Activated CD8-positive, alpha-beta T cell treated with anti-CD3 and anti-CD28 coated beads for 36 hours (primary cell): ENCODE results near the gene RAPGEF5. TPM values are rescaled to one million over a fixed set of nuclear protein-coding genes. Genes with fewer than 3 reads are reported as not detected.

ENCODE experiments used
- ATAC-seq: fragments of 200-7000 bp; cut with Tn5 transposase; one replicate; pipeline ENCODE4 v1.10.0; 2021; ENCODE audit warnings: mild to moderate bottlenecking, moderate library complexity
- CTCF ChIA-PET: fragments of 350-600 bp; sonication (Branson Sonifier 250); formaldehyde crosslinking; loops from one replicate; lab custom pipeline; 2021; ENCODE audit warnings: antibody characterized with exemption; lab: Charles Lee
- POLR2A ChIA-PET: fragments of 350-600 bp; sonication (Branson Sonifier 250); formaldehyde crosslinking; loops from one replicate; lab custom pipeline; 2021; ENCODE audit warnings: antibody characterized with exemption; lab: Charles Lee
- DNase-seq: peaks from one replicate; pipeline ENCODE4 v3.0.0-alpha.2; 2020
- H3K27ac Mint-ChIP-seq: one replicate; pipeline ENCODE4 v1.8.0; 2021; ENCODE audit warnings: mild to moderate bottlenecking, mixed read lengths
- H3K27me3 Mint-ChIP-seq: one replicate; pipeline ENCODE4 v1.8.0; 2021; ENCODE audit warnings: mixed read lengths
- H3K36me3 Mint-ChIP-seq: one replicate; pipeline ENCODE4 v1.8.0; 2021; ENCODE audit warnings: low read depth, mixed read lengths
- H3K4me1 Mint-ChIP-seq: one replicate; pipeline ENCODE4 v1.8.0; 2021; ENCODE audit warnings: low read depth, mixed read lengths
- H3K4me3 Mint-ChIP-seq: one replicate; pipeline ENCODE4 v1.8.0; 2021; ENCODE audit warnings: mild to moderate bottlenecking, moderate library complexity, mixed read lengths
- H3K9me3 Mint-ChIP-seq: one replicate; pipeline ENCODE4 v1.8.0; 2021; ENCODE audit warnings: mixed read lengths
- CTCF ChIP-seq: fragments of 200-600 bp; IDR thresholded peaks from one replicate; pipeline ENCODE4 v1.8.0; 2022; ENCODE audit warnings: antibody characterized with exemption, mild to moderate bottlenecking
- intact Hi-C: fragments of 100-400 bp; cut with micrococcal nuclease; formaldehyde crosslinking; loops from one replicate; pipeline ENCODE4 v1.10.0; 2022
- total RNA-seq, 2 experiments: library from RNA; stranded (reverse); gene quantifications; one replicate each; pipeline ENCODE4 v1.2.3, GENCODE V29; 2021

RAPGEF5 gene
- total RNA-seq, 2 experiments from 2014 or later, result 0.92 to 0.99 TPM

GRCh38 chr7:22204312-22204711, 152.6 kb downstream of the RAPGEF5 start:
- intact Hi-C loops, result no loop called here
- TF ChIP-seq CTCF, result no peak
- no peaks in the 10 kb centered on the region for H3K9me3 Mint-ChIP-seq
- POLR2A ChIA-PET, result no interaction called here
- H3K27me3 Mint-ChIP-seq, result no peaks in the 10 kb centered on the region
- H3K27ac Mint-ChIP-seq, result no peak overlapping the region
- no peaks in the 10 kb centered on the region for H3K36me3 Mint-ChIP-seq
- ATAC-seq (no peak), DNase-seq (no peak)
- CTCF ChIA-PET, result no interaction called here
- no peaks in the 10 kb centered on the region for H3K4me1 Mint-ChIP-seq
- H3K4me3 Mint-ChIP-seq, result no peak overlapping the region

- intact Hi-C loops, result no loop called here
These were observed 154.8 kb downstream of the RAPGEF5 start for GRCh38 chr7:22202141-22202540.

DNA sequence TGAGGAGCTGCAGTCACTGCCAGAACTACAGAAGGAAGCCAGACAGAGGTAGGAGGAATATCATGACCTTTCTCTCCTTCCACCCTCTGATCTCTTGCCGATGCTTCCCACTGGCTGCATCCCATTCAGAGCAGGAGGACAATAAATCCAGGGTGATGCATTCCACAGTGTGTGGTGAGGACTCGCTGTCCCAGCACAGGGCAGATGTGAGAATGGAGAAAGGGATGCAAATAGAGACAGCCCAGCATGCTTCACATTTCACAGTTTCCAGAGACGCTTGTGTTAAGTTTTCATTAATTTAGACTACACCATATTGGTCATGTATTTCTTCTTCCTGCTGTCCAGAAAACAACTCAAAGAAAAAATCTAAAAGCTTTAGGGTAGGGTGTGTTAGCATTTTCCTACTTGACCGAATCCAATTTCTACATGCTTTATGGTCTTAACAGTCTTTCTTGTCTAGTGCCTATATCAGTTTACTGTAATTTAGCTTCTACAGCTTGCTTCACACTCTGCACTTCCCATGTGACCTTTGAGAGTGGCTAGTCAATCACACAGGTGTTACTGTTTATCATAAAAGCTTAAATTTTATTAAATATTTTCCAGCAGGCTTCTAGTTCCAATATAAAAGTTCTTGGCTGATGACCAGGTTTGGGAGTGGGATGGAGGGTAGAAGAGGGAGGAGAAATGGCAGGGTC, 155.6 kb downstream of the RAPGEF5 start:
- H3K36me3 Mint-ChIP-seq, result no peaks in the 10 kb centered on the region
- TF ChIP-seq CTCF, result no peak
- no peak overlapping the region for H3K4me3 Mint-ChIP-seq
- ATAC-seq (no peak), DNase-seq (no peak)
- H3K4me1 Mint-ChIP-seq, result no peaks in the 10 kb centered on the region
- no peaks in the 10 kb centered on the region for H3K27me3 Mint-ChIP-seq
- intact Hi-C loops, result no loop called here
- H3K9me3 Mint-ChIP-seq, result no peaks in the 10 kb centered on the region
- no peak overlapping the region for H3K27ac Mint-ChIP-seq
- ChIA-PET CTCF (interaction anchor here (0.6 to 1.6 kb wide), 2 partner anchors 91 to 339 kb away, joined by 3 to 4 read pairs; no protein-coding TSS in a partner anchor), POLR2A (no interaction called here)

More at GRCh38 chr7:22202141-22202540, 154.8 kb downstream of the RAPGEF5 start:
- Mint-ChIP-seq H3K27me3 (no peaks in the 10 kb centered on the region), H3K36me3 (no peaks in the 10 kb centered on the region), H3K9me3 (no peaks in the 10 kb centered on the region), H3K27ac (no peak overlapping the region), H3K4me3 (no peak overlapping the region), H3K4me1 (no peaks in the 10 kb centered on the region)
- CTCF ChIA-PET, result interaction anchor here (1.6 kb wide), 1 partner anchor 92 kb away, joined by 3 read pairs; no protein-coding TSS in a partner anchor
- no peak for TF ChIP-seq CTCF
- DNase-seq (no peak), ATAC-seq (no peak)
- POLR2A ChIA-PET, result no interaction called here

GRCh38 chr7:22200777-22201176, 156.2 kb downstream of the RAPGEF5 start:
- ChIA-PET POLR2A (no interaction called here), CTCF (interaction anchor here (1.6 kb wide), 1 partner anchor 91 kb away, joined by 3 read pairs; no protein-coding TSS in a partner anchor)
- Mint-ChIP-seq H3K36me3 (no peaks in the 10 kb centered on the region), H3K4me1 (no peaks in the 10 kb centered on the region), H3K27ac (no peak overlapping the region), H3K4me3 (no peak overlapping the region), H3K27me3 (no peaks in the 10 kb centered on the region), H3K9me3 (no peaks in the 10 kb centered on the region)
- ATAC-seq, result no peak
- no peak for TF ChIP-seq CTCF
- intact Hi-C loops, result no loop called here
- DNase-seq, result no peak

GRCh38 chr7:22200238-22200637, 156.7 kb downstream of the RAPGEF5 start:
- Mint-ChIP-seq H3K36me3 (no peaks in the 10 kb centered on the region), H3K27ac (no peak overlapping the region), H3K4me1 (no peaks in the 10 kb centered on the region), H3K4me3 (no peak overlapping the region), H3K9me3 (no peaks in the 10 kb centered on the region), H3K27me3 (no peaks in the 10 kb centered on the region)
- TF ChIP-seq CTCF, result no peak
- intact Hi-C loops, result no loop called here
- CTCF ChIA-PET, result no interaction called here
- DNase-seq, result no peak
- POLR2A ChIA-PET, result no interaction called here
- ATAC-seq, result no peak
